Measurements from ENCODE around the gene RTL1.

DNA sequence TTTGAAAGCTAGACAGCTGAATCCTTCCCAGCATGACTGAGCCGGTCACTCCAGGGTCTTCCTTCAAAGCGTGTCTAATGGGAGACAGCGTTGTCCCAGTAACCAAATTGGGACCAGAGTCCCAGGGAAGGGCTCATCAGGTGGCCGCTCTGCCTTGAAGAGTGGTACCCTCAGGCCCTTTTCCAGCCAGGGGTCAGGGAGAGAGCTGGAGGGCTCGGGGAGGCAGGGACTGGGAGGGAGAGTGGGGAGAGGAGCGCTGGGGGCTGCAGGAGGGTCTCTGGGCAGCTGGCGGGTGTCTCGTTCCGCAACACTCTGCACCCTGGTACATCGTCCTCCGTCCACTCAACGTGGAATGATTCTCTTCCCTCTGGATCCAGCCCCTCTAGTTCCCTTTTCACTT is 1.6 kb upstream of the RTL1 start:
- TF ChIP-seq, protein P1, sequence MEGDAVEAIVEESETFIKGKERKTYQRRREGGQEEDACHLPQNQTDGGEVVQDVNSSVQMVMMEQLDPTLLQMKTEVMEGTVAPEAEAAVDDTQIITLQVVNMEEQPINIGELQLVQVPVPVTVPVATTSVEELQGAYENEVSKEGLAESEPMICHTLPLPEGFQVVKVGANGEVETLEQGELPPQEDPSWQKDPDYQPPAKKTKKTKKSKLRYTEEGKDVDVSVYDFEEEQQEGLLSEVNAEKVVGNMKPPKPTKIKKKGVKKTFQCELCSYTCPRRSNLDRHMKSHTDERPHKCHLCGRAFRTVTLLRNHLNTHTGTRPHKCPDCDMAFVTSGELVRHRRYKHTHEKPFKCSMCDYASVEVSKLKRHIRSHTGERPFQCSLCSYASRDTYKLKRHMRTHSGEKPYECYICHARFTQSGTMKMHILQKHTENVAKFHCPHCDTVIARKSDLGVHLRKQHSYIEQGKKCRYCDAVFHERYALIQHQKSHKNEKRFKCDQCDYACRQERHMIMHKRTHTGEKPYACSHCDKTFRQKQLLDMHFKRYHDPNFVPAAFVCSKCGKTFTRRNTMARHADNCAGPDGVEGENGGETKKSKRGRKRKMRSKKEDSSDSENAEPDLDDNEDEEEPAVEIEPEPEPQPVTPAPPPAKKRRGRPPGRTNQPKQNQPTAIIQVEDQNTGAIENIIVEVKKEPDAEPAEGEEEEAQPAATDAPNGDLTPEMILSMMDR (conservative IDR thresholded peaks at IDR 0.05) = no peak
- no peak for TF ChIP-seq ZFX (IDR thresholded peaks at IDR 0.05)

Data from C4-2B (cell line).